H1 (cell line): Measurements from ENCODE around the gene MAP4. TPM values are rescaled to one million over a fixed set of nuclear protein-coding genes. Genes with fewer than 3 reads are reported as not detected.

Experiments
- CTCF ChIA-PET: fragments of 300-600 bp; sonication (Branson Sonifier 250); formaldehyde crosslinking; loops from one replicate; lab custom pipeline; 2021; ENCODE audit not compliant: partially characterized antibody; lab: Charles Lee
- POLR2A ChIA-PET: fragments of 300-600 bp; sonication (Branson Sonifier 250); formaldehyde crosslinking; loops from one replicate; lab custom pipeline; 2021; ENCODE audit warnings: inconsistent platforms; ENCODE audit not compliant: partially characterized antibody; lab: Charles Lee
- DNase-seq, 2 experiments: peaks; one replicate each; pipeline versions ENCODE4 v3.0.0 to v3.0.0-alpha.2; 2010 to 2022; ENCODE audit warnings: low spot score in 2 of 2, low read depth in 1 of 2, mixed read lengths in 1 of 2
- FAIRE-seq: peaks from 2 replicates; lab custom pipeline; 2011; peaks lifted over from hg19 to GRCh38; lab: Jason Lieb, UNC
- H2AFZ ChIP-seq: 2 replicates; pipeline ENCODE4 v1.8.1; 2012; ENCODE audit warnings: low read length, inconsistent platforms
- H2AK5ac ChIP-seq: 2 replicates; pipeline ENCODE4 v1.6.1; 2013; ENCODE audit warnings: low read depth, low read length
- H2BK120ac ChIP-seq: replicated peaks from 2 replicates; pipeline ENCODE3; 2013; ENCODE audit warnings: low read depth, low read length, inconsistent platforms
- H2BK12ac ChIP-seq: 2 replicates; pipeline ENCODE4 v1.6.1; 2013; ENCODE audit warnings: low read depth, low read length
- H2BK15ac ChIP-seq: 2 replicates; pipeline ENCODE4 v1.6.1; 2013; ENCODE audit warnings: low read length
- H2BK20ac ChIP-seq: 2 replicates; pipeline ENCODE4 v1.6.1; 2013; ENCODE audit warnings: low read length
- H2BK5ac ChIP-seq: 2 replicates; pipeline ENCODE4 v1.6.1; 2013; ENCODE audit warnings: low read depth, low read length
- H3K14ac ChIP-seq: 2 replicates; pipeline ENCODE4 v1.6.1; 2013; ENCODE audit warnings: inconsistent platforms; ENCODE audit not compliant: insufficient read length
- H3K18ac ChIP-seq: 2 replicates; pipeline ENCODE4 v1.6.1; 2013; ENCODE audit warnings: low read length; ENCODE audit errors: extremely low read depth
- H3K23ac ChIP-seq: 2 replicates; pipeline ENCODE4 v1.6.1; 2013; ENCODE audit warnings: inconsistent platforms; ENCODE audit not compliant: insufficient read length
- H3K23me2 ChIP-seq: 2 replicates; pipeline ENCODE4 v1.6.1; 2013; ENCODE audit warnings: low read depth, low read length
- H3K27ac ChIP-seq: 2 replicates; pipeline ENCODE4 v1.6.1; 2011; ENCODE audit warnings: low read depth, low read length, inconsistent platforms
- H3K27me3 ChIP-seq, 4 experiments: replicated peaks in 1 of 4; 1 replicate in 1 of 4; 2 replicates in 3 of 4; pipeline versions ENCODE4 v1.6.1 to v1.8.1; 2011 to 2013; ENCODE audit warnings: low read length in 3 of 4, mild to moderate bottlenecking in 3 of 4, inconsistent platforms in 2 of 4, mixed read lengths in 2 of 4, moderate library complexity in 1 of 4; ENCODE audit not compliant: control insufficient read depth in 3 of 4, insufficient read depth in 3 of 4; ENCODE audit errors: extremely low read depth in 1 of 4
- H3K36me3 ChIP-seq, 4 experiments: 2 replicates each; pipeline versions ENCODE4 v1.6.1 to v1.8.1; 2011 to 2013; ENCODE audit warnings: mild to moderate bottlenecking in 4 of 4, low read length in 3 of 4, moderate library complexity in 2 of 4, control low read depth in 1 of 4, inconsistent platforms in 1 of 4; ENCODE audit not compliant: insufficient read depth in 4 of 4, control insufficient read depth in 2 of 4
- H3K4ac ChIP-seq: replicated peaks from 2 replicates; pipeline ENCODE3; 2013; ENCODE audit warnings: low read length, low read depth, mixed read lengths, inconsistent platforms; ENCODE audit not compliant: insufficient read length
- H3K4me1 ChIP-seq, 4 experiments: replicated peaks in 1 of 4; 1 replicate in 1 of 4; 2 replicates in 3 of 4; pipeline versions ENCODE4 v1.6.1 to v1.8.1; 2011 to 2013; ENCODE audit warnings: low read length in 3 of 4, inconsistent platforms in 2 of 4, mixed read lengths in 1 of 4; ENCODE audit not compliant: insufficient read depth in 4 of 4, control insufficient read depth in 3 of 4
- H3K4me2 ChIP-seq, 2 experiments: 2 replicates each; pipeline versions ENCODE4 v1.6.1 to v1.8.1; 2011 to 2013; ENCODE audit warnings: low read depth in 2 of 2, low read length in 2 of 2, control low read depth in 1 of 2, inconsistent platforms in 1 of 2, mild to moderate bottlenecking in 1 of 2; ENCODE audit not compliant: insufficient read depth in 1 of 2
- H3K4me3 ChIP-seq, 4 experiments: fragments of 200-600, 300-600 bp in 1 of 4; sonication (generic), shearing (Covaris generic), sonication (Bioruptor Twin) in 1 of 4; 2 replicates each; pipeline versions ENCODE4 v1.5.1 to v1.8.1; 2011 to 2016; ENCODE audit warnings: low read length in 4 of 4, low read depth in 3 of 4, control low read depth in 2 of 4, inconsistent platforms in 2 of 4, mild to moderate bottlenecking in 2 of 4, mixed read lengths in 1 of 4, moderate library complexity in 1 of 4; ENCODE audit not compliant: insufficient read depth in 2 of 4; ENCODE audit errors: extremely low read depth in 1 of 4
- H3K56ac ChIP-seq: replicated peaks from 2 replicates; pipeline ENCODE3; 2013; ENCODE audit warnings: low read depth, mild to moderate bottlenecking, mixed read lengths, low read length, inconsistent platforms; ENCODE audit not compliant: insufficient read length
- H3K79me1 ChIP-seq: 2 replicates; pipeline ENCODE4 v1.6.1; 2013; ENCODE audit warnings: low read depth, low read length, control low read depth
- H3K79me2 ChIP-seq, 2 experiments: 2 replicates each; pipeline versions ENCODE4 v1.6.1 to v1.8.1; 2012 to 2013; ENCODE audit warnings: low read length in 2 of 2, mild to moderate bottlenecking in 2 of 2, inconsistent platforms in 1 of 2; ENCODE audit not compliant: insufficient read depth in 2 of 2, control insufficient read depth in 1 of 2
- H3K9ac ChIP-seq, 4 experiments: replicated peaks in 1 of 4; 1 replicate in 1 of 4; 2 replicates in 3 of 4; pipeline versions ENCODE4 v1.6.1 to v1.8.1; 2011 to 2013; ENCODE audit warnings: low read depth in 3 of 4, low read length in 3 of 4, control low read depth in 2 of 4, mild to moderate bottlenecking in 2 of 4, moderate library complexity in 2 of 4, inconsistent platforms in 1 of 4; ENCODE audit errors: extremely low read depth in 1 of 4
- H3K9me3 ChIP-seq, 2 experiments: 2 replicates each; pipeline versions ENCODE4 v1.6.1 to v1.8.1; 2012 to 2013; ENCODE audit warnings: mild to moderate bottlenecking in 2 of 2, moderate library complexity in 2 of 2, control low read depth in 1 of 2, inconsistent platforms in 1 of 2, low read depth in 1 of 2, low read length in 1 of 2, mixed read lengths in 1 of 2; ENCODE audit not compliant: insufficient read depth in 2 of 2
- H4K20me1 ChIP-seq, 2 experiments: replicated peaks in 1 of 2; 2 replicates each; pipeline versions ENCODE3 to v1.8.1; 2011 to 2013; ENCODE audit warnings: inconsistent platforms in 2 of 2, low read length in 2 of 2, mild to moderate bottlenecking in 1 of 2; ENCODE audit not compliant: insufficient read depth in 2 of 2, control insufficient read depth in 1 of 2
- H4K5ac ChIP-seq: 2 replicates; pipeline ENCODE4 v1.6.1; 2013; ENCODE audit warnings: low read length, low read depth, mixed read lengths, inconsistent platforms; ENCODE audit not compliant: insufficient read length
- H4K8ac ChIP-seq: 2 replicates; pipeline ENCODE4 v1.8.0; 2013; ENCODE audit warnings: mild to moderate bottlenecking, moderate library complexity, low read length, inconsistent platforms; ENCODE audit not compliant: insufficient read depth; ENCODE audit errors: extremely low read depth
- H4K91ac ChIP-seq: replicated peaks from 2 replicates; pipeline ENCODE3; 2013; ENCODE audit warnings: low read length, mixed read lengths, inconsistent platforms; ENCODE audit not compliant: insufficient read length
- CBX8 ChIP-seq: fragments of 300-800, 300-1000 bp; sonication (generic); IDR thresholded peaks from 2 replicates; pipeline ENCODE4 v1.7.1; 2016; ENCODE audit warnings: low read depth, low read length, borderline replicate concordance
- JUND ChIP-seq: IDR thresholded peaks from 2 replicates; pipeline ENCODE4 v1.6.1; 2011; ENCODE audit warnings: mild to moderate bottlenecking, improper control_type of control experiment, low read length
- NANOG ChIP-seq: IDR thresholded peaks from 2 replicates; pipeline ENCODE4 v1.6.1; 2011; ENCODE audit warnings: low read length, low read depth, mild to moderate bottlenecking, inconsistent platforms; ENCODE audit not compliant: insufficient read depth, poor library complexity, severe bottlenecking
- POLR2A ChIP-seq, 2 experiments: IDR thresholded peaks; 1 replicate in 1 of 2; 2 replicates in 1 of 2; pipeline ENCODE4 v1.6.1; 2011; ENCODE audit warnings: low read depth in 2 of 2, low read length in 2 of 2, mild to moderate bottlenecking in 2 of 2; ENCODE audit errors: control extremely low read depth in 1 of 2
- SP1 ChIP-seq: IDR thresholded peaks from 2 replicates; pipeline ENCODE4 v1.6.1; 2011; ENCODE audit warnings: low read depth, low read length
- SP4 ChIP-seq: IDR thresholded peaks from 2 replicates; pipeline ENCODE4 v1.6.1; 2012; ENCODE audit warnings: low read length, inconsistent platforms
- TAF7 ChIP-seq: optimal IDR thresholded peaks from 2 replicates; pipeline ENCODE3; 2011; ENCODE audit warnings: low read depth, mild to moderate bottlenecking, inconsistent platforms, low read length, moderate library complexity, borderline replicate concordance
- USF2 ChIP-seq: IDR thresholded peaks from 2 replicates; pipeline ENCODE4 v1.6.1; 2011; ENCODE audit warnings: low read length, improper control_type of control experiment
- ZNF274 ChIP-seq: IDR thresholded peaks from 2 replicates; pipeline ENCODE4 v1.7.0; 2012; ENCODE audit warnings: low read length, borderline replicate concordance; ENCODE audit errors: extremely low read depth
- WGBS, 2 experiments: shearing (Covaris generic) in 1 of 2; methylation state at CpG; one replicate each; pipeline versions ENCODE4 v1.1.6 to v1.1.7; 2013 to 2015; ENCODE audit warnings: low lambda C conversion rate in 2 of 2, mixed read lengths in 2 of 2, inconsistent platforms in 1 of 2, low coverage in 1 of 2, missing lambda C conversion rate in 1 of 2; ENCODE audit not compliant: insufficient replicate concordance in 2 of 2, insufficient coverage in 1 of 2, insufficient read length in 1 of 2; ENCODE audit errors: extremely low coverage in 1 of 2, missing lambda C conversion rate in 1 of 2; 5-methylcytosine and 5-hydroxymethylcytosine counted together
- polyA plus RNA-seq, 7 experiments: library from polyadenylated mRNA; depleted of rRNA in 3 of 7; stranded (reverse) in 5 of 7; unstranded in 2 of 7; fragments of >200 nt in 5 of 7; fragments of 200-250 nt in 2 of 7; gene quantifications; 1 replicate in 5 of 7; 2 replicates in 1 of 7; 4 replicates in 1 of 7; pipeline versions ENCODE4 v1.2.1 to v1.2.3, GENCODE V29; 2011 to 2013; ENCODE audit warnings: missing spikeins in 2 of 7, mixed read lengths in 2 of 7
- total RNA-seq: library from RNA; stranded (reverse); fragmentation: NEBNext Ultra II Directional; extraction: Animal tissue kit (Norgen Biotek cat#: 25700); gene quantifications from 2 replicates; pipeline ENCODE4 v1.2.1, GENCODE V29; 2021

The MAP4 gene
- total and polyA plus RNA-seq, 2 of the 8 experiments (the other 6 are each of a cell fraction or from before 2014, with no cell fraction given), result 67.0 to 179 TPM

- Histone ChIP-seq H3K79me2 (no peaks in the 10 kb centered on the region), H4K20me1 (no peaks in the 10 kb centered on the region), H2BK15ac (no peak overlapping the region), H3K4ac (no peak overlapping the region), H2AFZ (no peak overlapping the region), H3K27me3 (no peaks in the 10 kb centered on the region), H3K4me3 (no peak overlapping the region), H3K4me2 (no peak overlapping the region), H2BK5ac (no peak overlapping the region), H4K8ac (no peak overlapping the region), H4K91ac (no peak overlapping the region), H3K36me3 (peaks cover 0 to 6% (median 0%) of the 10 kb centered on the region in 4 experiments; a peak in 2 of 8 replicates), H3K18ac (no peak overlapping the region), H3K23me2 (no peaks in the 10 kb centered on the region), H2BK20ac (no peak overlapping the region), H3K79me1 (no peaks in the 10 kb centered on the region), H2AK5ac (no peak overlapping the region), H2BK12ac (no peak overlapping the region), H3K14ac (no peak overlapping the region), H2BK120ac (no peak overlapping the region), H3K23ac (no peak overlapping the region), H3K9me3 (no peaks in the 10 kb centered on the region), H3K9ac (no peak overlapping the region), H4K5ac (no peak overlapping the region), H3K56ac (no peak overlapping the region), H3K4me1 (peaks cover 0 to 12% (median 5%) of the 10 kb centered on the region in 4 experiments; a peak in 5 of 7 replicates), H3K27ac (no peak overlapping the region)
- ChIA-PET POLR2A (no interaction called here), CTCF (interaction anchor here (0.6 to 1.6 kb wide), 2 partner anchors 31 to 53 kb away, joined by 3 read pairs; no protein-coding TSS in a partner anchor)
- DNase-seq (no peak), FAIRE-seq (no peak)
- WGBS, 2 experiments, result 83% methylated on average over 3 of the region's 3 CpGs; no CpG with 5 or more reads in 1 of the 2 experiments
- TF ChIP-seq JUND, result no peak
- no peak for TF ChIP-seq POLR2A (IDR thresholded peaks at IDR 0.05; ENCODE audit: control extremely low read depth in 1 of 2, low read depth in 2 of 2, low read length in 2 of 2)
- TF ChIP-seq NANOG, result no peak
- no peak for TF ChIP-seq SP1
- TF ChIP-seq ZNF274, result no peak
- no peak for TF ChIP-seq SP4
- TF ChIP-seq CBX8, result no peak
- TF ChIP-seq USF2, result no peak
- no peak for TF ChIP-seq TAF7
Measured at GRCh38 chr3:47896736-47897135, 119.5 kb downstream of the MAP4 start.
